Bone marrow (tissue), 2 donors: ENCODE measurements around the gene APCDD1.
A peak's percentile ranks its signal among the peaks of the same experiment; 100 is the strongest.
"Not testable (repeated sequence)": the region's sequence is repeated elsewhere in the genome, so short reads cannot be mapped to it uniquely, and the experiment has no call there.

Experiments
- DNase-seq, 2 donors: peaks; one replicate each; lab custom pipeline; 2025; lab: John Stamatoyannopoulos, UW

The APCDD1 gene

DNA sequence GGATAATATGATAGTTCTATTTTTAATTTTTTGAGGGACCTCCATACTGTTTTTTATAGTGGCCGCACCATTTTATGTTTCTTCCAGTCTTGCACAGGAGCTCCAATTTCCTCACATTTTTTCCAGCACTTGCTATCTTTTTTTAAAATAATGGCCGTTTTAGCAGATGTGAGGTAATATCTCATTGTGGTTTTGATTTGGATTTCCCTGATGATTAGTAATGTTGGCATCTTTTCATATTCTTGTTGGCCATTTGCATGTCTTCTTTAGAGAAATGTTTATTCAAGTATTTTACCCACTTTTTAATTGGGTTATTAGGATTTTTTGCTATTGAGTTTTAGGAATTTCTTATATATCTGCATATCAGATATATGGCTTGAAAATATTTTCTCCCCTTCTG is 41.5 kb downstream of the APCDD1 start:
- DNase-seq = no peak

DNA sequence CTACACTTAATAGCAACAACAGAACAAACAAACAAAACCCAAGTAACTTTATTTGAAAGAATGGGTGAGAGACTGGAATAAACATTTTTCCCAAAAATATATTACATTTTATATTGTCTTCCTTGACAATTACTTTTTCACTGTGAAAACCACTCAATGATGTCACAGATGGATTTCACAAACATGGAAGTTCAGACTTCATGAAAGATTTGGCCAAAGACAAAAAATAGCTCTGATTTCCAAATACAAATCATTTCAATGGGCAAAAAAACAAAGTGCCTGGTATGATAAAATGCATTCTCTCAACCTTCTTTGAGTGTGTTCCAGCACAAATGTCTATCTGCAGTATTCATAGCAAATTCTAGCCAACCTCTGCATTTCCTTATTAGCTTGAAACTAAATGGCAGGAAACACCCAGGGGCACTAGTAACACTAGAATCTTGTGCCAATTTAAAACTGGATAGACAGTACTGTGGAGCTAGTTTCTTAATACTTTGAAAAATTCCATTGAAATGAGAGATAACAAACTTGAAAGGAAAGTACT is 42.8 kb downstream of the APCDD1 start:
- no peak for DNase-seq

DNA sequence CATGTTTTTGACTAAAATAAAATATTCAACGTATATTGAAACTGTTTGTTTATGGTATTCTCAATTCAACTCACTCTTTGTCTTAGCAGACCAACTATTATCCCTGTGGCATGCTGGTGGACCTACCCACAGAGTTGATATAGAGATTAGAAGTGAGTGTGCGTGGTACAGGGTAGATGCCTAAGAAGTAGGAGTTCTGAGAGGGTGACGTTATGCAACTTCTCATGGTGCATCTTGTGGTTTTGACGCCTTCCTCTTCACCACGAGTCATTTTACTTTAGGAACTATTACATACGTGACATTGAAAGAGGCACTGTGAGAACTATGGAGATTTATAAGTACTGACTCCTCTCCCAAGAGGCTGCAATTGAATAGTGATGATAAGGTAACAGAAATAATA is 44.8 kb downstream of the APCDD1 start:
- peak in 1 of 2 donors; percentile 10 for DNase-seq

DNA sequence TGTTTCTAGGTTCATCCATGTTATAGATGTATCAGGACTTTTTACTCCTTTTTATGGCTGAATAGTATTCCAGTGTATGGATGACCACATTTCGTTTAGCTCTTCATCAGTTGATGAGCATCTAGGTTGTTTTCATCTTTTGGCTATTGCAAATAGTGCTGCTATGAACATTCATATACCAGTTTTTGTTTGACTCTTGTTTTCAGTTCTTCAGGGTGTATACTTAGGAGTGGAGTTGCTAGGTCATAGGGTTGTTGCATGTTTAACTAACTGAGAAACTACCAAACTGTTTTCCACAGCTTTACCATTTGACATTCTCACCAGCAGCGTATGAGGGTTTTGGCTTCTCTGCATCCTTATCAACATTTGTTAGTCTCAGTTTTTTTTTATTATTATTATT is 45.6 kb downstream of the APCDD1 start:
- DNase-seq = no peak

DNA sequence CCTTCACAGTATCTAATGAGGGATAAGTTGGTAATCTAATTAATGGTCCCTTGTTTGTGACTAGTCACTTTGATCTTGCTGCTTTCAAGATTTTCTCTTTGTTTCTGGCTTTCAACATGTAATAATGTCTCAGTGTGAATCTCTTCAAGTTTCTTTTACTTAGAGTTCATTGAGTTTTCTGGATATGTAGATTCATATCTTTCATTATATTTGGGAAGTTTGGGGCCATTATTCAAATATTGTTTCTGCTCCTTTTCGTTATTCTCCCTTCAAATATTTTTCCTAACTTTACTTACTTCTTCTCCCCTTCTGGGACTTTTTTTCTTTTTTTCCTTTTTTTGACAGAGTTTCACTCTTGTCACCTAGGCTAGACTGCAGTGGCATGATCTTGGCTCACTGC is 50.3 kb downstream of the APCDD1 start:
- DNase-seq = no peak

DNA sequence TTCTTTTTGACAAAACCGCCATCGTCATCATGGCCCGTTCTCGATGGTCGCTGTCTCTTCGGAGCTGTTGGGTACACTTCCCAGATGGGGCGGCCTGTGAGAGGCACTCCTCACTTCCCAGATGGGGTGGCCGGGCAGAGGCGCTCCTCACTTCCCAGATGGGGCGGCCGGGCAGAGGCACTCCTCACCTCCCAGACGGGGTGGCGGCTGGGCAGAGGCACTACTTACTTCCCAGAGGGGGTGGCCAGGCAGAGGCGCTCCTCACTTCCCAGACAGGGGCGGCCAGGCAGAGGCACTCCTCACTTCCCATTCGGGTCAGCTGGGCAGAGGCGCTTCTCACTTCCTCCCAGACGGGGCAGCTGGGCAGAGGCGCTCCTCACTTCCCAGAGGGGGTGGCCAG is 51.5 kb downstream of the APCDD1 start:
- DNase-seq = not testable (repeated sequence)

DNA sequence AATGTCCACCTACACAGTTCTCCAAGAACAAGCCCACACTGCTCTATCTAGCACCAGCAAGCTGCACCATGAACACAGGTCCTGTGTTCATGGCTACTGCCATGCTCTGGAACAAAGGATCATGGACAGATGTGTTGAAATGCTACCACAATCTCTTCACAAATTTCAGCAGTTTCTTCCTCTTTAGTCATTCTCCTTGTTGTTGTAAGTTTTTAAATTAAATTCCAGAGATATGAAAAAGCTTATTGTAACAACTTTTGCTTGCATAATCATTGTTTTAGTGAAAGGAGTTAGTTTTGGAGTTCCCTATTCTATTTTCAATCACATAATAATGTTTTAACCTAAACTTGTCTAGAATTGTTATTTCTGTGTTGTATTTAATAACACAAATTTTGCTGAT is 54.2 kb downstream of the APCDD1 start:
- DNase-seq = no peak

DNA sequence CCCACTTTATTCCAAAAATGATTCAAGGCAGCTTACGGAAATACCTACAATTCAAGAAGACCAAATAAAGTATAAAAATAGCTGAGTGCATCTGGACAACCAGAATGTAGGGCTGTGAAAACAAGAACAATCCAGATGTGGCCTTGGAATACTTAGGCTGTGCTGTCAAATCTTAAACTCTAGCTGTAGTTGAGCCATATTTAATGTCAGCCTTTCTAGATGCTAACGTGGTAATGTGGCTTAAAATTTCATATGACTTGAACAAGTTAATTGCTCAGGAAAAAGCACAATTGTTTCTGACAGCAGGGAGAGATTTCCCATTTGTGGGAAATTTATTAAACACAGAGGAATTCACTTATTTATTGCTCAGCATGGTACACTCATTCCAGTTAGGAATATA is 56.8 kb downstream of the APCDD1 start:
- no peak for DNase-seq

DNA sequence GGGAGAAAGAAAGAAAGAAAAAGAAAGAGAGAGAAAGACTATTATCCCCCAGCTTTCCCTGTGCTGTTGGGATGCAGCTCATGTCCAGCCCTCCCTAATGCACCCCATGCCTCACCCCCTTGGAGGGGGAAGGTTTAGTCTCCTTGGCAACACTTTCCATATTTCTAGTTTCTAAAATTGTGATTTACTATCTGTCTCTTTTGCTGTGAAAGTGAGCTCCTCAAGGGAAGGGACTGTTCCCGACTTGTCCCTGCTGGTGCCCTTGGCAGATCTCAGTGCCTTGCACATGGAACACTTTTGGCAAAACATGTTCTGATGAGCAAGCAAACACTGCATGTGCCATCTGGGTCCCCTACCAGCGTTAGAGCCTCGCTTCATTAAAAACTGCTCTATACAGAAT is 59.6 kb downstream of the APCDD1 start:
- no peak for DNase-seq

DNA sequence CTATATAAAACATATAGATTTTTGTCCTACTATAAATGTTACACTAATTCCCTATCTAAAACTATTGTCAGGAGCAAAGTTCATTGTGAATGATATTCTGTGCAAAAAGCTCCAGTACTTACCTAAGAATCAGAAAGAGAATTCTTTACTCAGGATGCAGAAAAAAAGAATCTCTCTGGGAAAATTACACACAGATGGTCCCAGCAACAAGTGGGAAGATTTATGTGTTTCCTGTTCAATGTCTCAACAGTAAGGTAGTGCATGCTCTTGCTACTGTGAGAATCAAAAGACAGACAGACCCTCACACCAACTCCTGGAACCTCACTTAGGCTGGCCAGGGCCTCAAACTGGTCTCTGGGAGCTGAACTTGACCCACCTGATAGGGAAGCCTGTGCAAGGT is 60.2 kb downstream of the APCDD1 start:
- DNase-seq = no peak

DNA sequence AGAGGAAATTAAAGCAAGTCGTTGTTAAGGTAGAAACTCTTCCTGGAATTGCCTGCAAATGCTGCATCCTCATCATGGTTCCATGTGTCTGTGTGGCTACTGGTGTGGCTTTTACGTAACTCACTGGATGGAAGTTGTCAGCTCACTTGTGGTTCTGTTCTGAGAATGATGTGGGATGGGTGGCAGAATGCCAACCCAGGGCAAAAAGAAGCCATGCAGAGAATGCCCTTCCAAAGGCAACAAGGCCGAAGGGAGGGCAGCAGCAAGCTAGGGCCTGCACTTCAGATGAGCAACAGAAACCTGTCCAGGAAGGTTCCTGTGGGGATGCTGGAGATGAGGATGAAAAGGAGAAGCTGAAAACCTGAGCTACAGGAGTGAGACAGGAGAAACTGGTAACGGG is 61.0 kb downstream of the APCDD1 start:
- DNase-seq = no peak

DNA sequence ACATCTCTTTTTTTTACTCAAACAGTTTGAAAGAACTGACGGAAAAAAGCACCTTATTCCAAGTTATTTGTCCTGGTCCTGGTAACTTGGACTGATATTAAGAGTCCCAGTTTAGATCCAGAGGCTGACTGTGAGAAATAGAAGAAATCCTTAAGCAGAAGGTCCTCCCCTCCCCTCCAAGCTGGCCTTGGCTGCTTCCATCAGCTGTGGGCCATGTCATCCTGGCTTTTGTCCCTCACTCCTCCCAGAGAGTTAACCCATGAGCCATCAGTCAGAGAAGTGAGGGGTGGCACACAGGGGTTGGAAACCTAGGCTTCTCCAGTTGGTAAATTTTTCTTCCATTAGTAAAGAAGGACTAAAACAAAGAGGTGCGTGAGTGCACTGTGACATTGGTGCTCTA is 61.6 kb downstream of the APCDD1 start:
- no peak for DNase-seq

DNA sequence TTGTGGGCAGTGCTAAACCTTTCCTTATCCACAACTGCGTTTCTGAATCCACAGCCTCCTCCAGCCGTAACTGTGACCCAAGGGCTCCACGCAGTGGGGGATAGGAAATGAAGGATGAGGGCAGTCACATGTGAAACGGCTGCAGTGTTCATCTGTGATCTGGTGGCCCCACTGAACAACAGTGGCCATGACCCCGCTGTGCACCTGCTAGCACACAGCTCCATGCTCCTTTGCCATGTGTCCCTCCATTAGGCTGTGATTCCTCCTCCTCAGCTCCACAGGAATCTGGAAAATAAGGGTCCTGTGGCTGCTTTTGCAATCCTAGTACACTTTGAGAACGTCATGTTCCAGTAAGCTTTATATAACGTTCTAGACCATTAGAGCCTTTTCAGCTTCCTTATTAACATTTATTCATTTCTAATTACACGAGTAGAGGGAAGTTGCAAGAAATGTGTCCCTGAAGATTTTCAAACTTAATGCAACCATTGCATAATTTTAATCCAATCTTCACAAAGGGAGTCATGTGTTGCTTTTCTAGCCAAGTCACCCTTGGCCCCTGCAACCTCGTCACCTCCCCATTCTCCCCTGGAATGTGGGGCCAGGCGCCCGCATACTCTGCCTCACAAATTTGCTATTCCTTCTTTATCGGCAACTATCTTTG is 64.3 kb downstream of the APCDD1 start:
- DNase-seq = no peak

DNA sequence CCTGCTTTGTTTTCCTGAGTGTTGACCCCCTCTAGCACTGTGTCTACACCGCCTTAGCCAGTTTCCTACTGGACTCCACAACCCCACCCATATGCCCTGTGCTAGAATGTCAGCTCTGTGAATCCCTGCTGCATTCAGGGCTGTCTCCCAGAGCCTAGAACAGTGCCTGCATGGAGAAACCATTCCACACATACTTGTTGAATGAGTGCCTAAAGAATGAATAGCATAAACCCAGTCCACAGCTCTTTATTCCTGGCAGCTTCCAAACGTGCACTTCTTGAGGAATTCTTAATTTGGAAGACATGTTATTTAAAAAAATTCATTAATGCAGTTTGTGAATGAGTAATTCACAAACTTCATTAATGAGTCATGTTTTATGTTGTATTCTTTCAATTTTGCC is 64.9 kb downstream of the APCDD1 start:
- no peak for DNase-seq

DNA sequence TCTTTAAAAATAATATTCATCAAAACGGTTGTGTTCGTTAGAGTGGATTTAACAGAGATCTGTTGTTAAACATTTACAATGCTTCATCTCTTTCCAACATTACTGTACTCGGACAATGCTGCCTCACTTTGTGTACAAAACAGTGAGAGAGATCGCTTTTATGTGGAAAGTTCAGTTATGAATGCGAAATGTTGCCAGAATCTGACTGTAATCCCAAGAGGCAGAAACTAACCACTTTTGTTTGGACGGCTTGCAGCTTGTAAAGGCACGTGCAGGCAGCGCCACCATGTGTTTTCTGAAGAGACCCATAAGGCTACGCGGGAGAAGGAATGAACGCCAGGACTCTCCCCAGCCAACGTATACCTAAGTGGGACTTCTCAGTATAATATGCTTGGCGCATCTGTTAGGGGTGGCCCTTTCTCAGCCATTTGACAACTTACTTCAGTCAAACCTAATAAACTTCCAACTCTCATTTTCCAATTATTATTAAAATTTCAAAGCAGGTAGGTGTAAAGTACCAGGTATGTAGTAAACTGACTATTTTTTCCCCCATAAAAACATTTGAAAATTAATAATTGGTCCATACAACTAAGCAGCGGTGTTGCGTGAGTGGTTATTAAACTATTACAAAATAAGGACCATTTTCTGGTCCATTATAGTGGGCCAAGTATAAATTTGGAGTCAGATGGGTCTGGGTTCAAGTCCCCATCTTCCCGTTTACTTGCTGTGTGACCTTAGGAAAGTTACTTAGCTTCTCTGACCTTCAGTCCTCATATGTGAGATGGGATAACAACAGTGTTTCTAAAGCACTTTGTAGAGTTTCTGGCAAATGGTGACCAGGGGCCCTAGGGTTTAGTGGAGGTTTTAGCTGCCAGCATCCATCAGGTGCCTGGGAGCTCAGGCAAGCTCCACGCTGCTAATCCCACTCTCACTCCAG is 65.8 kb downstream of the APCDD1 start:
- DNase-seq = peak; percentile 16 to 77

DNA sequence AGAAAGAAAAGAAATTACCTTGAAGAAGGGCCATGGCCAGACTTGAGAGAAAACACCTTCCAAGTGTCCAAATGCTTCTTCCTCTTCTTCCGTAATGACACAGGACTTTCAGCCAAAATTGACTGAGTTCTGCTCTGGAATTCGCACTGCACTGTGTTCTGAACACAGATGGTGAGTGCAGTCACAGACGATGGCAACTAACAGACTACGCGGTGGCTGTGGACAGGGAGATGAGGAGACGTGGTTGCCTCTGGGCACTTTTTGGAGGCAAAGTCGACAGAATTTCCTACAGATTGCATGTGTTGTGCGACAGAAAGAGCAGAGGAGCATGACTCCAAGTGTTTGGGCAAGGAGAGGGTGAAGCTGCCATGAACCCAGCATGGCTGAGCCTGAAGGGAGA is 67.1 kb downstream of the APCDD1 start:
- DNase-seq = no peak

DNA sequence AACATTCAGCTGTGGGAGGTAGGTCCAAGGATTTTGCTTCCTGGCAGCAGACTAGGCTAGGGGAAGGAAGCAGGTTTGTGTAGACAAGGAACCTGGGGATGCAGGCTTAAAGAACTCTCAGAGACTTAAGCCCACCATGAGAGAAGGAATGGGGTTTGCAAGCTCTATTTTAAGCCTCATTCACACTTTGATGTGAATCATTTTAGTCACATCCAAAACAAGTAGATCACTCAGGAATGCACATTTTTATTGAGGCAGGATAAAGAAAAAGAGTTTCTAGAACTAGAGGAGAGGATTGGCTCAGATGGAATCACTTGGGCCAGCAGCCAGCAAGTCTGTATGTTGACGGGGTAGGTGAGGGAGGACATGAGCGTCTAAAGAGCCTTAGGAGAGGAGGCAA is 68.1 kb downstream of the APCDD1 start:
- DNase-seq = no peak

DNA sequence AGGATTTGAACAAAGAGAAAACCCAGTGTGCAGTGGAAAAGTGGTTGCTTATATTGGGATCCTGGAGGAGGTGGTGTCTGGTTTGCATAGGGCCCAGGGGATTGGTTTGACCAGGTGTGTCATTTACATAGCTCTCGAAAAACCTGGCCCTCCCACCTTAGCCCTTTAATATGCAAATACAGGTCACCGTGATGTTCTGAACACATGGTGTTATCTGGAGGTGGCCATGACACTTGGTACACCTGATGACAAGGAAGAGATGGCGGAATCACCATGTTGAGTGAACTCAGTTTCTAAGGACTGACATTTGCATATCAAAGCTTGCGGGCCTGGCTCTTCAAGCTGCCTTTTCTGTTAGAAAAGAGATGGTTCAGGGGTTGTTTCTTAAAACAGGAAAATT is 69.1 kb downstream of the APCDD1 start:
- no peak for DNase-seq

DNA sequence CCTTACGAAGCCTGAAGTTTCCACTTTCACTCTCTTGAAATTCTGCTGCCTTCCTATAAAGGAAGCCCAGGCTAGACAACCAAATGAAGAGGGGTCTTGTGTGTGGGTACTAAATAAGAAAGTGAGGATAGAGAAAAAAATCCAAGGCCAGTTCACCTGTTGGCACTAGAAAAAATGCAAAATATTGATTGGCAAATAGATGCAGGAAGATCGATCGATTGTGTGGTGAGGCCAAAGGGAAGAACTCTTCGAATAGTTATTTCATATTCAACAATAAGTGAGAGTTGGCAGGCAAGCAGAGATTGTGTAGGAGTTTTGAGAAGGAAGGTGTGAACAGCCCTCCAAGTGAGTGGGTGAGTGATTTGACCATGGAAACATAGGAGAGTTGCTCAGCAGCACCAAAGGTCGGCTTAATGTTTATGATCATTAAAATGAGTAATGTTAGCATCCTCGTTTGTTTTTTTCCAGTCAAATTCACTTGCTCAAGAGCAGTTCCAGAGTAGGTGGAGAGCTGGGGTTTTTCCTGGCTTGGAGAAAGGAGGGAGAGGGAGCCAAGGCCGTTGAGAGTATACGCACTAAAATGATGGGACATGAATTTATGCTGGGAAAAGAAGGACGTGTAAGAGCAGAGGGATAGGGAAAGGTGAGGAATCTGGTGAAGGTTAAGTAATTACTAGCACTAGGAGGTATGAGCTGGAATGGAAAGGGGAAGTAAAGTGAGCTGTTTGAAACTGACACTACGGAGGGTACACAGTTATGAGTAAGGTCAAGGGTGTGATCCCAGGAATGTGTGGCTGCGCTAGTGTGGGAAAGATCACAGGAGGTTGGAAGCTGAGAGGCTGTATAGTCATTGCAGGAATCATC is 70.3 kb downstream of the APCDD1 start:
- DNase-seq = peak in 1 of 2 donors; percentile 63

DNA sequence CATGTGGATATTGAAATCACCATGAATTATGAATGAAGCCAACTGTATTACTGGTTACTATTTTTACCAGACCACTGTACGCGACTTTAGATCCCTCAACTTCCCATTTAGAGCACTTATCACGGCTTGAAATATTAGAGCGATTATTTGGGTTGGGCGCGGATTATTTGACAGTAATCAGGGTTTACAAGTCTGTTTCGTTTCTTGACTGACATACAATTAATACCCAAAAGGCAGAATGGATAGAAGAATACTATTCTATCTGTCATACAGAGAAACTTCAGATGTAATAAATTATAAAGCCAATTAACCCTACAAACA is 70.9 kb downstream of the APCDD1 start:
- DNase-seq = no peak

DNA sequence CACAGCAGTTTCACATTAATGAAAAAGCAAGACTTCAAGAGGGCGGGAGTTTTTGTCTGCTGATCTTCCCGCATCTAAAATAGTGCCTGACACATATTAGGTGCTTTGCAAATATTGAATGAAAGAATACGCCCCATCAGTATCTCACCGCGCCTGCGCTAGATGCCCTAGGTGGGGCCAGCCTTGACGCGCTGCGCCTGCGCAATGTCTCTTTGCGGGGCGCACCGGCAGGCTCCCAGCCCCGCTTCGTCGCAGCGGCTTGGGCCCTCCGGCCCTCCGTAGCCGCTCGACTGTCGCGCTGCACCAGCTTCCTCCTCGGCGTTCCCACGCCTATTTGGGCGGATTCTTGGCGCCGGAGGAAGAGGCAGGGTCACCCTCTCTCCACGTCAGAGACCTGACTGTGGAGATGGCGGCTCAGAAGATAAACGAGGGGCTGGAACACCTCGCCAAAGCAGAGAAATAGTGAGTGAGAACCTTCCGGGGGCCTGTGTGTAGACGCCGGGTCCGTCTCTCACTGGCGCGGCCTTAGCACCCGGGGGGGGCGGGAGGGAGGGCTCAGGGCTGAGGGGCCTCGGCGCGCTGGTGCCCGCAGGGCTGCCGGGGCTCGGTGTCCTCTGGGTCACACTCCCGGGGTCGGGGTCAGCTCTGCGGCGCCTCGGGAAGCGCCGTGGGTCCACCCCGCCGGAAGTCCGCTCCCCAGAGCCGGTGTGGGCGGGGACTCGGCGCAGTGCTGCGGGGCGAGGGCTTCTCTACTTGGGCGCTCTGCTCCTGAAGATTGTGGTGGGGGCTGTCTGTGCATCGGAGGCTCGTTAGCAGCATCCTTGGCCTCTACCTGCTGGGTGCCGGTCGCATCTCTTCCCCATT is 71.5 kb downstream of the APCDD1 start, which contains the start of gene NAPG:
TSS of gene NAPG (plus strand) at position 331 of the 864 bp plus-strand sequence. CDS start at position 407, 76 bp downstream.
- DNase-seq = peak; percentile 68 to 89
